GM12878 (cell line): ENCODE measurements around the gene ZNF766. TPM values are rescaled to one million over a fixed set of nuclear protein-coding genes. Genes with fewer than 3 reads are reported as not detected.

Source experiments
- BHLHE40 ChIP-seq, 2 experiments: fragments of 450-650 bp in 1 of 2; IDR thresholded peaks; 2 replicates each; pipeline ENCODE4 v1.6.1; 2011 to 2017; ENCODE audit warnings: low read depth in 2 of 2, borderline replicate concordance in 1 of 2, improper control_type of control experiment in 1 of 2, low read length in 1 of 2, mild to moderate bottlenecking in 1 of 2
- BMI1 ChIP-seq: fragments of 450-650 bp; IDR thresholded peaks from 2 replicates; pipeline ENCODE4 v1.6.1; 2016; ENCODE audit warnings: mild to moderate bottlenecking, moderate library complexity, borderline replicate concordance
- CBX3 ChIP-seq: fragments of 200-600 bp; sonication (generic); IDR thresholded peaks from 2 replicates; pipeline ENCODE4 v1.6.1; 2016; ENCODE audit warnings: low read depth, borderline replicate concordance
- CBX5 ChIP-seq: sonication (generic); IDR thresholded peaks from 2 replicates; pipeline ENCODE4 v1.6.1; 2016; ENCODE audit warnings: low read depth, moderate library complexity, mild to moderate bottlenecking, inconsistent platforms
- CEBPB ChIP-seq, 2 experiments: fragments of 150-350 bp in 1 of 2; IDR thresholded peaks; 2 replicates each; pipeline ENCODE4 v1.6.1; 2012 to 2014; ENCODE audit warnings: low read depth in 2 of 2, low read length in 2 of 2, borderline replicate concordance in 1 of 2, inconsistent platforms in 1 of 2
- CREB1 ChIP-seq: IDR thresholded peaks from 2 replicates; pipeline ENCODE4 v1.6.1; 2012; ENCODE audit warnings: low read depth, mild to moderate bottlenecking, inconsistent platforms
- CTCF ChIP-seq, 3 experiments: IDR thresholded peaks in 2 of 3; conservative IDR thresholded peaks in 1 of 3; 2 replicates each; pipeline ENCODE4 v1.5.1; 2011; ENCODE audit warnings: low read depth in 3 of 3, low read length in 3 of 3, mild to moderate bottlenecking in 3 of 3, control low read depth in 2 of 3, moderate library complexity in 2 of 3, inconsistent platforms in 1 of 3, mixed read lengths in 1 of 3; ENCODE audit not compliant: control insufficient read depth in 2 of 3, insufficient read depth in 1 of 3; ENCODE audit errors: extremely low read depth in 1 of 3
- E2F4 ChIP-seq: IDR thresholded peaks from 2 replicates; pipeline ENCODE4 v1.6.1; 2012; ENCODE audit warnings: low read depth, low read length, improper control_type of control experiment
- EGR1 ChIP-seq, 2 experiments: IDR thresholded peaks; 1 replicate in 1 of 2; 2 replicates in 1 of 2; pipeline ENCODE4 v1.6.1; 2011 to 2012; ENCODE audit warnings: low read depth in 2 of 2, low read length in 2 of 2, borderline replicate concordance in 1 of 2, mild to moderate bottlenecking in 1 of 2, moderate library complexity in 1 of 2
- FOS ChIP-seq: IDR thresholded peaks from 3 replicates; pipeline ENCODE4 v1.6.1; 2011; ENCODE audit warnings: borderline replicate concordance; ENCODE audit not compliant: insufficient read length; ENCODE audit errors: extremely low read depth
- GATAD2B ChIP-seq: fragments of 450-650 bp; conservative IDR thresholded peaks from 2 replicates; pipeline ENCODE4 v1.6.1; 2017; ENCODE audit warnings: low read depth, mild to moderate bottlenecking, moderate library complexity
- HDAC2 ChIP-seq: fragments of 200-600 bp; sonication (generic); IDR thresholded peaks from 2 replicates; pipeline ENCODE4 v1.6.1; 2017
- HDAC6 ChIP-seq: fragments of 200-600 bp; sonication (generic); IDR thresholded peaks from one replicate; pipeline ENCODE4 v1.8.0; 2017; ENCODE audit warnings: antibody characterized with exemption; ENCODE audit not compliant: unreplicated experiment
- HSF1 ChIP-seq: fragments of 150-350 bp; IDR thresholded peaks from 2 replicates; pipeline ENCODE4 v1.6.1; 2014; ENCODE audit warnings: mild to moderate bottlenecking, low read depth, low read length
- IKZF2 ChIP-seq, 2 experiments: fragments of 450-650 bp; IDR thresholded peaks; 2 replicates each; pipeline ENCODE4 v1.6.1; 2017; ENCODE audit warnings: mild to moderate bottlenecking in 2 of 2, moderate library complexity in 2 of 2
- MXI1 ChIP-seq: fragments of 150-350 bp; IDR thresholded peaks from 2 replicates; pipeline ENCODE4 v1.6.1; 2011; ENCODE audit warnings: low read depth, mild to moderate bottlenecking, inconsistent platforms, low read length, improper control_type of control experiment
- NR2F1 ChIP-seq: fragments of 450-650 bp; conservative IDR thresholded peaks from 2 replicates; pipeline ENCODE4 v1.6.1; 2017; ENCODE audit warnings: mild to moderate bottlenecking
- NRF1 ChIP-seq: conservative IDR thresholded peaks from 2 replicates; pipeline ENCODE4 v1.6.1; 2011; ENCODE audit warnings: mild to moderate bottlenecking, low read depth, low read length, improper control_type of control experiment
- POLR2AphosphoS5 ChIP-seq: IDR thresholded peaks from 2 replicates; pipeline ENCODE4 v1.6.1; 2011; ENCODE audit warnings: mild to moderate bottlenecking, low read length, inconsistent platforms
- SIX5 ChIP-seq: IDR thresholded peaks from 2 replicates; pipeline ENCODE4 v1.6.1; 2011; ENCODE audit warnings: mild to moderate bottlenecking, low read depth, low read length, moderate library complexity; ENCODE audit not compliant: severe bottlenecking
- SP1 ChIP-seq: IDR thresholded peaks from one replicate; pipeline ENCODE4 v1.6.1; 2011; ENCODE audit warnings: low read depth, low read length
- SREBF2 ChIP-seq: IDR thresholded peaks from 2 replicates; pipeline ENCODE4 v1.6.1; 2012; ENCODE audit warnings: mild to moderate bottlenecking, low read length
- SUZ12 ChIP-seq: fragments of 200-600 bp; sonication (generic); IDR thresholded peaks from one replicate; pipeline ENCODE4 v1.6.1; 2018; ENCODE audit warnings: antibody characterized with exemption, mild to moderate bottlenecking; ENCODE audit not compliant: unreplicated experiment
- TAF1 ChIP-seq: IDR thresholded peaks from 2 replicates; pipeline ENCODE4 v1.6.1; 2011; ENCODE audit warnings: mild to moderate bottlenecking, low read depth, low read length, borderline replicate concordance
- ZNF274 ChIP-seq: IDR thresholded peaks from one replicate; pipeline ENCODE4 v1.8.0; 2011; ENCODE audit not compliant: insufficient read length, insufficient read depth
- polyA plus RNA-seq, 11 experiments: library from polyadenylated mRNA; depleted of rRNA in 4 of 11; unstranded in 6 of 11; stranded (reverse) in 5 of 11; fragments of >200 nt; fragmentation: Nextera tagmentation in 4 of 11; fragmentation: Illumina TruSeq in 1 of 11; extraction: Ambion mirVana in 4 of 11; extraction: Trizol in 1 of 11; gene quantifications; 1 replicate in 1 of 11; 2 replicates in 10 of 11; pipeline versions ENCODE4 v1.2.1 to v1.2.3, GENCODE V29; 2011 to 2016; ENCODE audit warnings: inconsistent platforms in 2 of 11, missing spikeins in 2 of 11, low read depth in 1 of 11
- total RNA-seq, 4 experiments: library from RNA; depleted of rRNA in 3 of 4; stranded (reverse); fragments of >200 nt in 3 of 4; fragmentation: Illumina TruSeq in 1 of 4; extraction: Trizol in 1 of 4; gene quantifications; 2 replicates each; pipeline versions ENCODE4 v1.2.1 to v1.2.3, GENCODE V29; 2013 to 2021
- TF ChIP-seq, protein P1 (sequence below): IDR thresholded peaks from 2 replicates; pipeline ENCODE4 v1.6.1; 2011; ENCODE audit warnings: low read depth, mild to moderate bottlenecking, low read length, moderate library complexity, borderline replicate concordance; ENCODE audit errors: extremely low read depth

The ZNF766 gene
- total and polyA plus RNA-seq, 10 of the 15 experiments (the other 5 are each of a cell fraction or from before 2014, with no cell fraction given), result 7.2 to 20.0 (median 16.4) TPM

DNA sequence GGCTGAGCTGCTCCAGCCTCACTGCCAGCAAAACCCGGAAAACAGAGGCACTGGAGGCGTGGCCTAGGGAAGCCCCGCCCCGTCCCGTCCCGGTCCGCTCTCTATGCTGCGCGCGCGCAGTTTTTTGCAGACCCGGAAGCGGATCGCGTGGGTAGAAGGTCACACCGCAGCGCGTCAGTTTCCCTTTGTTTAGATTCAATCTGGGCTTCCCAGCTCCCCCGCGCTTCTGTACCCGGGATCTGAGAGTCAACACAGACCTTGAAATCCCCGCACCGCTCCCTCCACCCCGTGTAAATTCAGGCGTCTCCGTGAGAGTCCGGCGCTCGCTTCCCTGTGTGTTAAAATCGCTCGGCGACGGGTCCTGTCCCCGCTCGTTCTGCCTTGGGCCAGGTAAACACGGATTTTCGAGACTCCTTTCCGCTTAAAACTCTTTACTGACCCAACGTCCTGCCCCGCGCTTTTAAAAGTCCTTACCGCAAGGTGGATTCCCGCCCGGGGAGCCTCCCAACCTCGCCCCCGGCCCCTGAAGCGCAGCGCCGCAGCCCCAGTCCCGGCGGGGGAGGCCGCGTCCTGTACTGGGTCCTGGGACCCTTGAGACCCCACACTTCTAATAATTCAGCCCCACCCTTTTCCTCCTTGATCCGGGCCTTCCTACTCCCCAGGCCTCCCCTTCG is 66.9 kb downstream of the ZNF766 start, which contains the start of gene ZNF610 (continued):
- TF ChIP-seq BMI1 (no peak), HDAC6 (no peak), CEBPB (IDR thresholded peaks at IDR 0.05; ENCODE audit: borderline replicate concordance in 1 of 2, low read depth in 2 of 2, low read length in 2 of 2) (no peak), CBX5 (no peak), E2F4 (no peak), BHLHE40 (IDR thresholded peaks at IDR 0.05; ENCODE audit: borderline replicate concordance in 1 of 2, low read depth in 2 of 2, low read length in 1 of 2) (no peak), TAF1 (peak; percentile 62; the same call in 1 of the 2 replicates), NRF1 (peak; percentile 41), FOS (no peak), POLR2AphosphoS5 (peak; percentile 73), IKZF2 (IDR thresholded peaks at IDR 0.05) (no peak), SIX5 (no peak), CTCF (IDR thresholded peaks at IDR 0.05 in 2 of 3, conservative IDR thresholded peaks at IDR 0.05 in 1 of 3; ENCODE audit: control insufficient read depth in 2 of 3, extremely low read depth in 1 of 3, insufficient read depth in 1 of 3, low read depth in 3 of 3, low read length in 3 of 3) (no peak), HSF1 (no peak), SREBF2 (no peak), SP1 (peak; percentile 35), HDAC2 (no peak), NR2F1 (peak; percentile 89), GATAD2B (no peak), SUZ12 (no peak), EGR1 (IDR thresholded peaks at IDR 0.05; ENCODE audit: borderline replicate concordance in 1 of 2, low read depth in 2 of 2, low read length in 2 of 2) (peak in 1 of 2 experiments; percentile 60; a peak in 1 of 3 replicates), CBX3 (no peak), ZNF274 (no peak), CREB1 (peak; percentile 27; the same call in 1 of the 2 replicates), MXI1 (no peak)
- TF ChIP-seq, protein P1, sequence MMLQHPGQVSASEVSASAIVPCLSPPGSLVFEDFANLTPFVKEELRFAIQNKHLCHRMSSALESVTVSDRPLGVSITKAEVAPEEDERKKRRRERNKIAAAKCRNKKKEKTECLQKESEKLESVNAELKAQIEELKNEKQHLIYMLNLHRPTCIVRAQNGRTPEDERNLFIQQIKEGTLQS, result no peak
